ENCODE data around the gene RNF38.
"Not testable (repeated sequence)": the region's sequence is repeated elsewhere in the genome, so short reads cannot be mapped to it uniquely, and the experiment has no call there.

The RNF38 gene

DNA sequence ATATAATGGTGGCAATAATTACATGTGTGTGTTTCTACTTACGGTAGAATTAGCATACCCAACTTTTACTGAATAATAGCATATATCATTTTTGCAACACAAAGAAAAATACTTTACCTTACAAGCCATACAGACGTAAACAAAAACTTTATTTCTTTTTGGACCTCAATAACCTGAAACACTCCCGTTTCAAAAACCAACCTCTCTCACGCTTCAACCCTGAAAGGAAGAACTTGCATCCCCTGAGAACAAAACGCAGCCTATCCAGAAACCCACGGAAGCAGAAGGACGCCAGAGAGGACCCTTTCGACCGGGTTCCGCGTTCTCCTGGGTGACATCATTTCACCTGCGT lies at the start of gene RNF38:
RNF38 (minus strand) TSS at position 290 of the 352 bp plus-strand sequence; CDS start at position 129, 161 bp downstream.
- no peak for DNase-seq (ENCODE audit: low spot score)

DNA sequence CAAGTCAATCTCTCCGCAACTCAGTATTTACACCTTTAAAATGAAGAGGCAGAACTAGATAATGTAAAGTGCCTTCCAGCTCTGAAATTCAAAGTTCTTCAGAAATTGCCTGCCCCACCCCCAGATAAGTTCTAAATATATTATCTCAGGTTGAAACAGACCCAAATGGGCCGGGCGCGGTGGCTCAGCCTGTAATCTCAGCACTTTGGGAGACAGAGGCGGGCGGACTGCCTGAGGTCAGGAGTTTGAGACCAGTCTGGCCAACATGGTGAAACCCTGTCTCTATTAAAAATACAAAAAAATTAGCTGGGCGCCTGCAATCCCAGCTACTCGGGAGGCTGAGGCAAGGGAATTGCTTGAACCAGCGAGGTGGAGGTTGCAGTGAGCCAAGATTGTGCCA lies 48.5 kb upstream of the RNF38 start:
- DNase-seq (ENCODE audit: low spot score) = not testable (repeated sequence)

DNA sequence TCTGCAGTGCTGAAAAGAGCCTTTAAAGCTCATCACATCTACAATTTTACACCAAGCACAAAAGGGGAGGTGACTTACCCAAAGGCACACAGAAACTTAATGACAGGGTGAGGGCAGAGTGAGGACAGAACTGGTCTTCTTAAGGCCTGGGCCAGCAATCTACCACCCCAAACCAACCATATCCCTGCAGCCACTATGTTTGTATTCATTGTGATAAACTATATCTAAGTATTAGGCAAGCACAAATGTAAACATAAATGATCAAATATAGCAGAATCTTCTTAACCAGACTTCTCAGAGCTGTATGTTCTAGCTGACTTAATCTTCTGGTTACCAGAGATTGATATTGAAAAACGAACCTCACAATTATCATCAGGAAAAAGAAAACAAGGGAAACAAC lies 47.9 kb upstream of the RNF38 start:
- no peak for DNase-seq (ENCODE audit: low spot score)

DNA sequence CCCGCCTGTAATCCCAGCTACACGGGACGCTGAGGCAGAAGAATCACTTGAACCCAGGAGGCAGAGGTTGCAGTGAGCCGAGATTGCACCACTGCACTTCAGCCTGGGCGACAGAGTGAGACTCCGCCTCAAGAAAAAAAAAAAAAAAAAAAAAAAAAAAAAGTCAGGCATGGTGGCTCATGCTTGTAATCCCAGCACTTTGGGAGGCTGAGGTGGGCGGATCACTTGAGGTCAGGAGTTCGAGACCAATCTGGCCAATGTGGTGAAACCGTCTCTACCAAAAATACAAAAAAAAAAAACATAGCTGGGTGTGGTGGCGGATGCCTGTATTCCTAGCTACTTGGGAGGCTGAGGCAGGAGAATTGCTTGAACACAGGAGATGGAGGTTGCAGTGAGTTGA lies 46.6 kb upstream of the RNF38 start:
- DNase-seq (ENCODE audit: low spot score) = not testable (repeated sequence)

DNA sequence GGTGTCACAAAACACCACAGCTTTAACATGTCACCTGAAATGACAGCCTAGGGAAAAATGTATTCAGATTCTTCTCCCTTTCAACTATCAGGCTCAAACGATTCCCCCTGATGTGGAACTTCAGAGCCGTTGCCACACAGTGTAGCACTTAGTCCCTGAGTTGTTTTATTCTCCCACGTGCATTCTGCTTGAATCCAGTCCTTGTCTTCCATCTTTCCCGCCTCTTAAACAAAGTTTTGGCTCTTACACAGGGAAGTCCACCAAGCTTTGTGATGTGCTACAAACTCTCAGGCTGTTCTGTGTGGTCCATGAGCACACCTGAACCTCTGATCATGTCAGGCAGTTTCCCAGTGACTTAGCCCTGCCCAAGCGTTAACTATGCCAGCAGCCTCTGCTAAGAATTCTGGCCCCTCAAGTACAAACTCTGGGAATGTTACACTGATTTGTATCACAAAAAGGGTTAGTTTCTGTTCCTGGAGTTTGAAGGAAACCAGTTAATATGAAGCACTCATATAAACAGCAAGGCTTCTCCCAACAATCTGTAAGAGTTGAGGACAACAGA lies 45.8 kb upstream of the RNF38 start:
- DNase-seq (ENCODE audit: low spot score) = no peak

DNA sequence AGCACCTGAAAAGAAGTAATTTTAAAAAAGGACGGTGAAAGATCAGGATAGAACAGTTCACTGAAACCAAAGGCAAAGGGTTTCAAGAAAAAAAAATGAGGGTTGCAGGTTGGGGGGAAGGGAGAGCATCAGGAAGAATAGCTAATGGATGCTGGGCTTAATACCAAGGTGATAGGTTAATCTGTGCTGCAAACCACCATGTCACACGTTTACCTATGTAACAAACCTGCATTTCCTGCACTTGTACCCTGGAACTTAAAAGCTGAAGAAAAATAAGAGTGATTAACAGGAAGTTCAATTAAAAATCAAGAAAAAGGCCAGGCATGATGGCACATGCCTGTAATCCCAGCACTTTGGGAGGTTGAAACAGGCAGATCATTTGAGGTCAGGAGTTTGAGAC lies 44.1 kb upstream of the RNF38 start:
- no peak for DNase-seq (ENCODE audit: low spot score)

DNA sequence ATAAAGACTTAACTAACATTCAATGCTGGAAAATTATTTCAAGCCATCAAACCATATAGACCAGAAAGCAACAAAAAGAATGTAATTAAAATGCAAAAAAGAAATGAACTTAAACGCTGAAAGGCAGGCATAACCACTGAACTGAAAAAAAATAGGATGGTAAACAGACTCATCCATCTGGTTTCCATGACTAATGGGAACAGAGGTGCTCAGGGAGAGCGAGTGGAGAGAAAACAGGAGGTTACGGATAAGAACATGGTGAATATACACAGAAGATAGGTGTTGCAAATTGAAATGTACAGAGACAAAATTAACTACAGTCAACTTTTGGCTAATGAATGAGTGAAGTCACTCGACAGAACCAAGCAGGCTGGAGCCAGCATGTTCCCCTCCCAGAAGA lies 43.5 kb upstream of the RNF38 start:
- DNase-seq (ENCODE audit: low spot score) = peak; percentile 22

DNA sequence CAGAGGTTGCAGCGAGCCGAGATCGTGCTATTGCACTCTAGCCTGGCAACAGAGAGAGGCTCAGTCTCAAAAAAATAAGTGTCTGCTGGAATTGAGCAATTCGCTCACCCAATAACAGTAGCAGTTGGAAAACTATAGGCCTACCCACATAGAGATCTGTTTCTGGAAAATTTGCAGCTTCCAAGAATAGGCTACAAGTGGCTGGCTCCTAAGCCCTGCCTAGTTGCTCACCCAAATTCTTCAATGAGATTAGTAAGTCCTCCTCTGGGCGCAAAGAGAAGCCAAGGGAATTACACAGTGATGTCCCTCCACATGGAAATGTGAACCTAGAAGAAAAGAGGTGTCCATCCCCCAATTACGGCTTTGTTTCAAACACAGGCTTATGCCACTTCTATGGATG lies 42.6 kb upstream of the RNF38 start:
- peak; percentile 24 for DNase-seq (ENCODE audit: low spot score)

DNA sequence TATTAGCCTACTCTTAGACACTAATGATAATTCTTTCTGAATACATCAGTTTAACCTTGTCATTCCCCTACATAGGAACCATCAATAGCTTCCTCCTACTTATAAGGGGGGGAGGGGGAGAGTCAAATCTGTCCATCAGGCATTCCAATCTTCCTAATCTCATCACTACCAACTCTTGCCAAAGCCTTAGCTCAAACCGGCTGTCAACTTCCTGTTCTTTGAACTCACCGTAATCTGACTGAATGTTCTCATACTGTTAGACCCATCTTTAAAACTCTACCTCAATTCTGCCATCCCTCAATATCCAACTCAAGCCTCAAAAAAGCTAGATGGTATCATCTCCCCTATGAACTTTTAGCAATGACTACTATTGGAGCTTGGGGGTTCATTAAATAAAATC lies 41.9 kb upstream of the RNF38 start:
- no peak for DNase-seq (ENCODE audit: low spot score)

DNA sequence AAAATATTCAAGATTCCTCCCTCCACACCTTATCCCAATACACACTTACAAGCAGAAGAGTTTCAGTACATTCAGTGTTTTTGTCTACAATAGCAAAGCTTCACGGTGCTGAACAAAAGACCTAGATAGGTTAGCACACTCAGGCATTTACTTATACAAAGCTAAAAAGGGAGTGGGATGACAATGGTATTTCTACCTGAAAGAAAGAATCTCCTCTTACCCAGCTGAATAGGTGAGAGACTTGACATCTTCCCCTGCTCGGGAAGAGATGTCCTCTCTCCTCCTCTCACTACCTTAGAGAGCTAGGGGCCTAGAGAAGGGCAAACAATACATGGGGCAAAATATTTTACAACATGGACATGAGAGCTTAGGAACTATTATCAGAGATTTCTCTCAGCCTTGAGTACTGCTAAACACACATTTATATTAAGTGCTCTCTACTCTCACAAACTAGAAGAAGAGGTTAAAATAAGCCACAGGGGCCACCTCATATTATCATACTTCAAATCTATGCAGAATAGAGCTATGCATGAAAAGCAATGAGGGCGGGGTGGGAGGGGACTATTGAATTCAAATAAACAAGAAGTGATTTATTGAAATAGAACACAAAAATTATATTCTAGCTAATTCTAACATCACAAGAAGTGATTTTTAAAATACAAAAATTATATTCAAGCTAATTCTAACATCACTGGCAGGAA lies 38.6 kb upstream of the RNF38 start:
- no peak for DNase-seq (ENCODE audit: low spot score)

DNA sequence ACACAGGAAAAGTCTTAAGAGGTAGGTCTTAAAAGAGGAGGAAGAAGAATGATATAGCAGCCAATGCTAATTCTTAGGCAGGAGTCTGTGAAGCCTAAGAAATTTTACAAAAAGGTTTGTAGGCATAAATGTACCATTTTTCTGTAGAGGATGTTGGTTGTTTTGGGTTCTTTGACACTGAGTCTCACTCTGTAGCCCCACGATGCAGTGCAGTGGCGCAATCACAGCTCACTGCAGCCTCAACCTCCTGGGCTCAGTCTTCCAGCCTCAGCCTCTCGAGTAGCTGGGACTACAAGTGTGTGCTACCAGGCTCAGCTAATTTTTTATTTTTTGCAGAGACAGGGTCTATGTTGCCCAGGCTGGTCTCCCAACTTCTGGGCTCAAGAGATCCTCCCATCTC lies 37.7 kb upstream of the RNF38 start:
- no peak for DNase-seq (ENCODE audit: low spot score)

DNA sequence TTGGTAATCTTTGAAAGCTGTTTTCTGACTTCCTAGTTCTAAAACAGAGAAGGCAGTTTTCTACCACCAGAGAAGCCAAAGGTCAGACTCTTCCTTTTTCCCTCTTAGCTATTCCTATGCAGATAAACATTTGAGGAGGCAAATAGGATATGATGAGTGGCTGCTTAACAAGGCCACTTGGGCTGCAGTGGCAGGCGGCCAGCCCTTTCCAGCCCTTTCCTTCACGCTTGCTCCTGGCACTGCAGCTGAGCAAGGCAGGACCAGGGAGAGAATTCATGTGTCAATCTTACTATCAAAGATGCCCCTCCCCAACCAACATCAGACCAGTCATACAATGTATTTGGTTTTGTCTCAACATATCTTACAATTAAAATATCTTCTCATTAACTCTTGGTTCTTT lies 36.8 kb upstream of the RNF38 start:
- peak; percentile 70 for DNase-seq (ENCODE audit: low spot score)

DNA sequence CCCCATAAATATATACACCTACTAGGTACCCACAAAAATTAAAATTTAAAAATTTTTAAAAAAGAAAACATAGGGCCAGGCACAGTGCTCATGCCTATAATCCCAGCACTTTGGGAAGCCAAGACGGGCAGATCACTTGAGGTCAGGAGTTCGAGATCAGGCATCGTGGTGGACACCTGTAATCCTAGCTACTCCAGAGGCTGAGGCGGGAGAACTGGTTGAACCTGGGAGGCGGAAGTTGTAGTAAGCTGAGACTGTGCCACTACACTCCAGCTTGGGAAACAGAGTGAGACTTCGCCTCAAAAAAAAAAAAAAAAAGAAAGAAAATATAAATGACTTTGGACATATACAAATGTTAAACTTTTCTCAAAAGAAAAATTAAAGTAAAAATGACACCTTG lies 33.3 kb upstream of the RNF38 start:
- DNase-seq (ENCODE audit: low spot score) = no peak

DNA sequence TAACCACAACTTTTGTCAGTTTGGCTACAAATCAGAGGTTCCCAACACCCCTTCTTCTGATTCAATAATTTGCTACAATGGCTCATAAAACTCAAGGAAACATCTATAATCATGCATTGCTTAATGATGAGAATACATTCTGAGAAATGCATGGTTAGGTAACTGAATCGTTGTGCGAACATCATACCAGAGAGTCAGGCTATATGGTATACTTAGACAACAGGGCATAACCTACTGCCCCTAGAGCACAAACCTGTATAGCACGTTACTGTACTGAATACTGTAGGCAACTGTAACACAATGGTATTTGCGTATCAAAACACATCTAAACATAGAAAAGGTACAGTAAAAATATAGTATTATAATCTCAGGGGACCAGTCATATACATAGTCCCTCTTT lies 31.0 kb upstream of the RNF38 start:
- DNase-seq (ENCODE audit: low spot score) = no peak

DNA sequence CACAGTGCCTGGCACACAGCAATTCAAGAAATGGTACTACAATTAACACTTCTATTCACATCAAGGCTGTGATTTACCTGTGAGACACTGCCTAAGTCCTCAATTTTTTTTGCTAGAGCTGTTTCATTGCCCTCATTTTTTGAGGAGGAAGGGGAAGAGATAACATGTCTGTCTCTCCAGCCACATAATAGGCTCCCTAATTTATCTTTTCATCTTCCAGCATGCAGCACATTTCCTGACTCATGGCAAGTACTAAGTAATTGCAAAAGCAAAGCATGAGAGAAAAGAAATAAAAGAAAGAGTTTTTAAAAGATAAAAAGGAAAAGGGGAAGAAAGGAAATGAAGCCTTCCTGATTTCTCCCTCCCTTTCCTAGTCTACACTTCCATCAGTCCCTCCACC lies 26.9 kb upstream of the RNF38 start:
- DNase-seq (ENCODE audit: low spot score) = no peak

DNA sequence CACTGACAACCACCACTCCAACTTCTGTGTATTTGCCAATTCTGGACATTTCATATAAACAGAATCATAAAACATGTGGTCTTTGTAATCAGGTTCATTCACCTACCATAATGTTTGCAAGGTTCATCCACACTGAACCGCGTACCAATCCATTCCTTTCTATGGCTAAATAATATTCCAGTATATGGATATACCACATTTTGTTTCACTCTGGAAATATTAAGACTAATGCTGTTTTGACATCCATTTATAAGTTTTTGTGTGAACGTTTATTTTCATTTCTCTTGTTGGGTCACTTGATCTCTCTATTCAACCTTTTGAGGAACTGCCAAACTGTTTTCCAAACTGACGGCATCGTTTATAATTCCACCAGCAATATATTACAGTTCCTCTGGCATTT lies 26.3 kb upstream of the RNF38 start:
- DNase-seq (ENCODE audit: low spot score) = no peak

DNA sequence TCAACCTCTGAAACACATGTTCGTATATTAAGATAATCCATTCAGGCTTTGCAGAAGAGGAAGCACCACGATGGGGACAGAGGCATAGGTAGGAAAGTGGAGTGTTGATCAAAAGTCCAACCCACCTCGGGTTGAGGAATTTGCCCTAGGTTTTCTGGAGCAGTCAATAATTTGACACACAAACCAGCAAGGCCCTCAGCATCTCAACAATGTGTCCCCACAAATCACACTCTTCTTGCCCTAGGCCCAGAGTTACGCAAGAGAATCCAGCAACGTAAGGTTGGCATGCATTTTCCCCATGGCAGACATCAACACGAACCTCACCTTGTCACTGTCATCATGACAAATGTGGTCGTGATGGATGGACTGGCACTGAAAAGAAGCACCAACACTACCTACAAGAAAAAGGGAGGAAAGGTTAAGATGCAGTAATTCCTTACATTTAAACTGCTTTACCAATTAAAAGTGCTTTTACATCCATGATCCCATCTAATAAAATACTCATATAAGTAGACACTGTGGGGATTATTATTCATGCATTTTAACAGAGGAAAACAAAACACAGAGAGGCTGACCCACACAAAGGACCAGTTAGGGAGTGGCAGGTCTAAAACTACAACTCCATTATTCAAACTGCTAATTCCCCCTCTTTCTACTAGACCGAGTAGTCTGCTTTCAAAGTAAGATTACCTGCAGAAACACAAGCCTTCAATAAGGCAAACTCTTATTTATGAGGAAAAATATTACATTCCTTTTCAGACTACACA lies 24.4 kb upstream of the RNF38 start:
- DNase-seq (ENCODE audit: low spot score) = no peak

DNA sequence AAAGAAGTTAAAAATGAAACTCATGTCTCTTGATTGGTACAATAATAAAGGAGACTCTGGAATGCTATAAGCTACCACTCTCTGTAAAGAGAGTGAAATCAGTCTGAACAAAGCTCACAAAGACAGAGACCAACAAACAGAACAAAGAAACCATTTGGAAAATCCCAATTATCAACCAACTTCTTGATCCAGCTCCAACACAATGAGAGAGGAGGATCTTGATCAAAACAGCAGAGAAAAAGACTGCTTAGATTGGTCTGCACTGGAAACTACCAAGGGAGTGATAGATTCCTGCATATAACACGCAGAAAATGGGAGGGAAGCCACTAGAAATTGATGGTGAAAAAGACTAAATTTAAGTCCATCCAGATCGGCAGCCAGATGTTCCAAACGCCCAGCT lies 23.1 kb upstream of the RNF38 start:
- DNase-seq (ENCODE audit: low spot score) = peak; percentile 45

DNA sequence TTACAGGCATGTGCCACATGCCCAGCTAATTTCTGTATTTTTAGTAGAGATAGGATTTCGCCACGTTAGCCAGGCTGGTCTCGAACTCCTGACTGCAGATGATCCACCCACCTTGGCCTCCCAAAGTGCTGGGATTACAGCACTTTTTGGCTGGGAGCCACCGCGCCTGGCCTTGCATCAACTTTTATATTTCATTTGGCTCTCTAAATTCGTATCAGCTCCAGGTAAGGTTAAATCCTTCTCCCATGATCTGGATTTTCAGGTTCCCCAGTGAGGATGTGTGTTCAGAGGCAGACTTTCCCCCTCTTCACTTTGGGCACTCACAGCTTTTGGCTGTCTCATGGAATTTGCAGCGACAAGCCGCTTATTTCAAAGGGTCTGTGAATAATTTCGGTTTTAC lies 16.8 kb upstream of the RNF38 start:
- no peak for DNase-seq (ENCODE audit: low spot score)

DNA sequence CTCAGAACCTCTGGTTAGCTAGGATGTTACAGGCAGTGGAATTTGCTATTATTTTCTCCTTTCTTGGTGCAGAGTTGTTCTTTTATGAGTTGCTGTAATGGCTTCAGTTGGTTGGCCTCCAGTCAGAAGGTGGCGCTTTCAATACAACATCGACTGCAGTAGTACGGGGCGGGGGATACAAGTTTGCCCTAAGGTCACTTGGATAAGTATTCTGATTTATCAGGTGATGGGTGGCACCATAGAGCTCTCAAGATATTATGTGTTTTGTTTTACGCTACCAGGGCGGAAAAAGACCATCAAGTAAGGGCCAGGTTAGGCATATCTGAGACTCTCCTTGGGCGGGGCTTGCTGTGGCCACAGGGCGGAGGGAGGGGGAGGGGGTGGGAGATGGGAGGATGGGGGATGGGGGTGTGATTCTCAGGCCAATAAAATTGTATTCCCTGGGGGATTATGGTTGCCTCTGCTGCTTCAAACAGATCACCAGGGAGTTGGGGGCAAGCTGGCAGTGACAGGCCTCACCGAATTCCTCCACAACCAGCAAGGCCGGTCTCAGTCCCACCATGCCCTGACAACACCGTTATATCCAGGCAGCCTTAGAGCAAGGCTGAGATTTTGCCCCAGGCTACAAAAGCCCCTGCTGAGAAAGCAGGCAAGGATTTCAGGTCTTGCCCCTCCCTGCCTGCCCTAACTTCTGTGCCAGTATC lies 15.9 kb upstream of the RNF38 start:
- DNase-seq (ENCODE audit: low spot score) = no peak

DNA sequence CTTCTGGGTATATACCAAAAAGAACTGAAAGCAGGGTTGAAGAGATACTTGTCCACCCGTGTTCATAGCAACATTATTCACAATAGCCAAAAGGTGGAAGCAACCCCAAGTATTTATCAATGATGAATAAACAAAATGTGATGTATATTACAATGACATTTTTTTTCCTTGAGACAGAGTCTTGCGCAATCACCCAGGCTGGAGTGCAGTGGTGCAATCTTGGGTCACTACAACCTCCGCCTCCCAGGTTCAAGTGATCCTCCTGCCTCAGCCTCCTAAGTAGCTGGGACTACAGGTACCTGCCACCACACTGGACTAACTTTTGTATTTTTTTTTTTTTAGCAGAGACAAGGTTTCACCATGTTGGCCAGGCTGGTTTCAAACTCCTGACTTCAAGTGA lies 11.3 kb upstream of the RNF38 start:
- DNase-seq (ENCODE audit: low spot score) = not testable (repeated sequence)

DNA sequence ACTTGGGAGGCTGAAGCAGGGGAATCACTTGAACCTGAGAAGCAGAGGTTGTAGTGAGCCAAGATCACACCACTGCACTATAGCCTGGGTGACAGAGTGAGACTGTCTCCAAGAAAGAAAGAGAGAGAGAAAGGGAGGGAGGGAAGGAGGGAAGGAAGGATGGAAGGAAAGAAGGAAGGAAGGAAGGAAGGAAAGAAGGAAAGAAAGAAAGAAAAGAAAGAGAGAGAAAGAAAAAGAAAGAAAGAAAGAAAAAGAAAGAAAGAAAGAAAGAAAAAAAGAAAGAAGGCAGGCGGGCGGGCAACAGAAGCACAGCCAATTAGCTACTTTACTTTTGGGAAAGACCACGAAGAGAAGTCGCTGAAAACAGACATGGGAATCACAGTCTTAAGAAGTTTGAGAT lies 9.0 kb upstream of the RNF38 start:
- DNase-seq (ENCODE audit: low spot score) = not testable (repeated sequence)
